Left cardiac atrium (tissue), 4 donors: ENCODE results near the gene MEAF6. TPM values are rescaled to one million over a fixed set of nuclear protein-coding genes. Genes with fewer than 3 reads are reported as not detected.
"Not testable (repeated sequence)": the region's sequence is repeated elsewhere in the genome, so short reads cannot be mapped to it uniquely, and the experiment has no call there.

Experiments used
- ATAC-seq, 2 donors: fragments of 200-7000 bp; cut with Tn5 transposase; one replicate each; pipeline ENCODE4 v1.9.1; 2020; ENCODE audit warnings: mild to moderate bottlenecking in 2 of 2, moderate library complexity in 2 of 2
- DNase-seq: peaks from one replicate; pipeline ENCODE4 v3.0.0-alpha.2; 2020
- intact Hi-C, 2 donors: fragments of 100-400 bp; cut with DNase I; formaldehyde crosslinking; loops; one replicate each; pipeline versions ENCODE4 v1.14.1 to v1.15.1; 2022 to 2023
- long read RNA-seq: library from polyadenylated mRNA; unstranded; transcript quantifications from one replicate; pipeline ENCODE4 v2.0.0, GENCODE V29; 2021
- total RNA-seq, 2 donors: library from RNA; stranded (reverse); fragmentation: NEBNext Ultra II Directional; extraction: Animal tissue kit (Norgen Biotek cat#: 25700); gene quantifications; one replicate each; pipeline ENCODE4 v1.2.1, GENCODE V29; 2021
- donor health status: DM: no; HTN: yes; CAD: no.
- donor health status: DM: no; HTN: yes; CAD: no; lungs with severe emphysema.
- donor health status: DM: yes; HTN: yes; CAD: no.
- donor health status: Dilated cardiomyopathy.

Gene MEAF6
- 10 to 100 TPM; 34.6 to 36.4 TPM for total RNA-seq
- long read RNA-seq, transcript MEAF6-204 (8 exons, 2,147 nt), result minor isoform, 12 of 59 reads
- long read RNA-seq, transcript MEAF6-201 (7 exons, 1,525 nt), result major isoform, 22 of 59 reads
- long read RNA-seq, transcript MEAF6-206 (8 exons, 1,408 nt), result minor isoform, 19 of 59 reads
- long read RNA-seq, partial matches to known transcripts, result 0 of 59 reads
- long read RNA-seq, other reads (novel, unspliced or antisense), result 2 of 59 reads

DNA sequence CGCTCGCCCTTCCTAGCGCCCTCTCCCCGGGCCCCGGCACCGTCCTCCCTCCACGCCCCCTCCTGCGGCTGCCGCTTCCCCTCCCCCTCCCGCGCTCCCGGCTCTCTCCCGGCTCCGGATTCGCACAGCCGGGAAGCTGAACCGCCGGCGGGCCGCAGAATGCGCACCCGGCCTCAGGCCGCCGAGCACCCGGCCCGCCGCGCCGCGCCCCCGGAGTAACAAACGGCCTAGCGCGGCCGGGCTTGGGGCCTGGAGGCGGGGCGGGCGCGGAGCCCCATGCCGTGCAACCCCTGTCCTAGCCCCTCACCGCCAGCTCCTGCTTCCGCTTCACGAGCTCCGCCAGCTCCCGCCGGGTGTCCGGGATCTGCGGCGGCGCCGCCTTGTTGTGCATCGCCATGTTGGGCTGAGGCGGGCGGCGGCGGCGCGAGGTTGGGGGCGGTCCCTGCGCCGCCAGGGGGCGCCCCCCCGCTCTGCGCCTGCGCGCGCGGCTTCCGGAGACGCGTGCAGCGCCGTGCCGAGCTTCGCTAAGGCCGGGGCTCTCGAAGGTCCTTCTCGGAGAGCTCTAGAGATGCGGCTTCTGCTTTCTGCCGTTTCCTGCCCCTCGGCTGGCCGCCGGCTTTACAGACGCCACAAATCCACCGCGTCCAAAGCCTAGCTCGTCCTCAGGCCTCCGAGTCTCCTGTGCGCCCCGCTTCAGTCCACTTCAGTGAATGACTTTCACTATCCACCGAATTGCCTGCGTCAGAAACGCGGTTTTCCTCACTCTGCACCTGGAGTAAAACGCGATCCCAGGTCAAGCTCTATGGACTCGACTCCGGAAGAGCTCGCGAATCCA, at the start of gene MEAF6:
Gene MEAF6, minus strand, starts transcription at position 417 of the 835 bp plus-strand sequence. Its CDS starts 20 bp downstream, at position 397.
- intact Hi-C loops, result no loop called here
- ATAC-seq (peak; percentile 99), DNase-seq (peak; percentile 89)

DNA sequence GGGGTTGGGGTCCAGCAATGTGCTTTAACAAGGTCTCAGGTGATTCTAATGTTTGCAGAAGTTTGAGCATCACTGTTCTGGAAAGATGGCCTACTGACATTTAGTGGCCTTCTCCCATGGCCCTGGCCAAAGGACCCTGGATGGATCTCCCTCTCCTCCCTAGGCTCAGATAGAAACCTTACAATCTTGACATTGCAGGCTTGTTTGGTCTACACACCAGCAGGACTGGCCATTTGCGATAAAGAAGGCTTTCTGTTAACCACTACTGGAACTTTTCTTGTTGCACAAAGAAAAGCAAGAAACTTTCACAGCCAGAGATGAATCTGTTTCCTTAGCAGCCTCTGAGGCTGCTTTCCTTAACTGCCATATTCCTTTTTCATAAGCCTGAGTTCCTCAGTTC, 48.4 kb upstream of the MEAF6 start:
- ATAC-seq, result no peak
- intact Hi-C loops, result no loop called here
- no peak for DNase-seq

DNA sequence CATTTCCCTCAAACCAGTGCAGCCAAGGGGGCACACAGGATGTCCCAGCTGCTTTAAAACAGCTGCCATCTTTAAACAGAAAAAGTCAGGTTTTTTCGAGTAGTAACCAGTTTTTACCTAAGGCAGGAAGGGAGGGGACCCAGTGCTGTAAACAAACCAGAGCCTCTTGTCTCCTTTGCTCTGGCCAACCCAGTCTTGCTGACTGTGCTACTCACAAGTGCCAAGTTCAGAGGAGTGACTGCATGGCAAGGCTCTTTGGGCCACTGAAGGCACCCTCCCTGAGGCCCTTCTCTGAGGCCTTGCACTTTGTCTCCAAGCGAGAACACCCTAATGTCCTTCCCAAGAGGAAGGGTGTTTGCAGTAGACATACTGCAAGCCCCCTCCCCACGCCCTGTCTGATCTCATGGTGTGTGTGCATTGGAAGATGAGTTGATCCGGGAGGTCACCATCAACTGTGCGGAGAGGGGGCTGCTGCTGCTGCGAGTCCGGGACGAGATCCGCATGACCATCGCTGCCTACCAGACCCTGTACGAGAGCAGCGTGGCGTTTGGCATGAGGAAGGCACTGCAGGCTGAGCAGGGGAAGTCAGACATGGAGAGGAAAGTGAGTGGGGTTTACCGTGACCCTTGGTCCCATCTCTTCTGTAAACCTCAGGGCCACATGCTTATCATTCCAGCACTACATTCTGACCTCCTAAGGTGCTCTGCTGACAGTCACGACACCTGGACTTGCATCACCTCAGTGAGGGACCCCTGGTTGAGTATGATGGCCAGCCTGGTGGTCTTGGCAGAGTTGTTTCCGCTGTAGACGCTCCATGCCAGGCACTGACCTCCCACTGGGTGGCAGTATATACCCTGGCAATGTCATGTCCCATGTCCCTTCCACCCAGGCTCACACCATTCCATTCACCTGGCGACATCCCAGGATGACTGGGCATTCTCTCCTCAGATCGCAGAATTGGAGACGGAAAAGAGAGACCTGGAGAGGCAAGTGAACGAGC, 46.9 kb upstream of the MEAF6 start:
- ATAC-seq, result peak in 1 of 2 donors; percentile 28
- intact Hi-C loops, result no loop called here
- no peak for DNase-seq

DNA sequence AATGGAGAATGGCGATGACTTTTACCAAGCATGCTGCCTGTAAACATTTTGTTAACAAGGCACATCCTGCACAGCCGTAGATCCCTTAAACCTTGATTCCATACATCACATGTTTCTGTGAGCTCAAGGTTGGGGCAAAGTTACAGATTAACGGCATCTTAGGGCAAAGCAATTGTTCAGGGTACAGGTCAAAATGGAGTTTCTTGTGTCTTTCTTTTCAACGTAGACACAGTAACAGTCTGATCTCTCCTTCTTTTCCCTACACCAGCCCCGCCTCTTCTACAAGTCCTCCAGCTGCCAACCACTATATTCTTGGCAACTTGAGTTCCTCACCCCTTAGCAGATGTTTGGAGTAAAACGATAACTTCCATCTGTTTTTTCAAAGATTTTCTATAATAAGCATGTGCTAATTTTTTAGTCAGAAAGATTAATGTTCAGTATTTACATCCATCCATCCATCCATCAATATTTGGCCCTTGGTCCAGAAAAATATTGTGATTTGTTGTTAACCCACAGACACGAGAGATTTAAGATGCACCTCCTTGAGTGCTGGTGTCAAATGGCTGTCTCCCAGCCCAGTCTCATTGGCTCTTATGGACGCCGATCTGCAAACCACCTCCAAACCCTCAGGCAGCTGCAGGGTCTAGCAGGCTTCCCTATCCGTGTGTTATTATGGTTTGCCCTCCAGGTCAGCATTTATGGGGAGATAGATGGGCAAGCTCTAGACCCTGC, 46.0 kb upstream of the MEAF6 start:
- DNase-seq (no peak), ATAC-seq (no peak)
- intact Hi-C loops, result no loop called here

DNA sequence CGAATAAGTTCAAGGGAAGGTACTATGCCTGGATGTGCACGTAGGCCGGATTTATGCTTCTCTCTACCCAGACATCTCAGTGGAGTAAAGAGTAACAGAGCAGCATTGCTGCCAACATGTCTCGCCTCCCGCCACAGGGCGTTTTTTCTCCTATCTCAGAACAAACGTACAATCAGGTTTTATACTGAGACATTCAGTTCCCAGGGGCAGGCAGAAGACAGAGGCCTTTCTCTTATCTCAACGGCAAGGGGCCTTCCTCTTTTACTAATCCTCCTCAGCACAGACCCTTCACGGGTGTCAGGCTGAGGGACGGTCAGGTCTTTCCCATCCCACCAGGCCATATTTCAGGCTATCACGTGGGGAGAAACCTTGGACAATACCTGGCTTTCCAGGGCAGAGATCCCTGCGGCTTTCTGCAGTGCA, 45.4 kb upstream of the MEAF6 start:
- intact Hi-C loops, DNase-seq, ATAC-seq: not testable (repeated sequence)

DNA sequence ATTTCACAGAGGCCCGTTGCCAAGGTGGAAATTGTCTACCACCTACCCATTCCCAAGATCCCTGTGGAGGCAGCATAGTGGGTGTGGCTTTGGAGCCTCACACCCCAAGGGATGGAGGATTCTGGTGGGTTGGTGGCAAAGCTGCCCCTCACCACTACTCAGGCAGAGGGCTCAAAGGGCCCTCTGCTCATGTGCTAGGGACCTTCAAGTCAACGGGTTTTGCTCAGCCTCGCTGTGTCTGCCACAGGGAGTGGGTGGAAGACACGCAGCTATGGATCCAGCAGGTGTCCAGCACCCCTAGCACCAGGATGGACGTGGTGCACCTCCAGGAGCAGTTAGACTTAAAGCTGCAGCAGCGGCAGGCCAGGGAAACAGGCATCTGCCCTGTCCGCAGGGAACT, 44.5 kb upstream of the MEAF6 start:
- ATAC-seq (no peak), DNase-seq (no peak)
- intact Hi-C loops, result no loop called here

DNA sequence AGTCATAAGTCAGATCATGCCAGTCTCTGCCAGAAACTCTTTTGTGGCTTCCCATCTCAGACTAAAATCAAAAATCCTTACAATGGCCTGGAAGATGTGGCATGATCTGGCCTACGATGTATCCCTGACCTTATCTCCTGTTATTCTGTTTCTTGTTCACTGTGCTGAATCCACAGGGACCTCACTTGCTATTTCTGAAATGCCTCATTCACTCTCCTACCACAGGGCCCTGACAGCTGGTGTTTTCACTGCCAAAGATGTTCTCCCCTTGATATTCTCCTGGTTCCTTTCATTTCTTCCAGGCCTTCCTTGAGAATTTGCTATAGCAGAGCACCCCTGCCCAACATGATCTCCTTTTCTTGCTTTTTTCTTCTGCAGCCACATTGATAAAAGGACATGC, 43.8 kb upstream of the MEAF6 start:
- intact Hi-C loops, result no loop called here
- DNase-seq (no peak), ATAC-seq (no peak)

DNA sequence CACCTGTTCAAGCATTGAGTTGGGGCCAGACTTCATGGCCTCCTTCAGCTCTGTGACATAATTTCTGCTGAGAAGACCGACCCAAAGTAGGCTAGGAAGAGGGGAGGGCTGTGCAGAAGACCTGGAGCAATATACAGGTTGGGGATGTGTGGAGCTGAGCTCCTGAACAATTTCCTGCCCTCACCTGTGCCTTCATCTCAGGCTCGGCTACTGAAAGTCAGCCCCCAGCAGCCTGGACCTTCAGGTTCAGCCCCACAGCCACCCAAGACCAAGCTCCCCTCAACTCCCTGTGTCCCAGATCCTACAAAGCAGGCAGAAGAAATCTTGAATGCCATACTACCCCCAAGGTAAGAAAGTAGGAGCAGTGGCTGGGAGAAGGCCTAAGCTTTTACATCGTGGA, 42.8 kb upstream of the MEAF6 start:
- no peak for ATAC-seq
- intact Hi-C loops, result no loop called here
- no peak for DNase-seq

DNA sequence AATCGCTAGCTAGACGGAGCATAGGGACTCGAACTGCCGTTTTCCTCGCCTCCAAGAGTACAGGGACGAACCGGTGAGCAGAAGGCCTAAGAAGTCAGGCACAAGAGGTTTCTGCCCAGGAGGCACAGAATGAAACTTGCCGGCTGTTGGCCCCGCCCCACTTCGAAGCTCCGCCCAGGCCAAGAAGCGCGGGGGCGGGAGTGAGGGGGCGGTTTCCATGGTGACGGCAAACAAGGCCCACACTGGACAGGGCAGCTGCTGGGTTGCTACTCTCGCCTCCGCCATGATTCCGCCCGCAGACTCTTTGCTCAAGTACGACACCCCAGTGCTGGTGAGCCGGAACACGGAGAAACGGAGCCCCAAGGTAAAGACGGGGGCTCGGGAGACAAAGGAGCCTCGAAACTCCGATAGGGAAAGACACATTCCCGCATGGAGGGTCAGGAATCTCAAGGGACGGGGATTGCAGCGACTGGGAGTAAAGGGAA, 42.2 kb upstream of the MEAF6 start, which contains the start of gene DNALI1:
Gene DNALI1, plus strand, starts transcription at position 229 of the 485 bp plus-strand sequence. Its CDS starts 55 bp downstream, at position 284.
- intact Hi-C loops, result no loop called here
- DNase-seq, result peak; percentile 88
- peak; percentile 91 to 95 for ATAC-seq

DNA sequence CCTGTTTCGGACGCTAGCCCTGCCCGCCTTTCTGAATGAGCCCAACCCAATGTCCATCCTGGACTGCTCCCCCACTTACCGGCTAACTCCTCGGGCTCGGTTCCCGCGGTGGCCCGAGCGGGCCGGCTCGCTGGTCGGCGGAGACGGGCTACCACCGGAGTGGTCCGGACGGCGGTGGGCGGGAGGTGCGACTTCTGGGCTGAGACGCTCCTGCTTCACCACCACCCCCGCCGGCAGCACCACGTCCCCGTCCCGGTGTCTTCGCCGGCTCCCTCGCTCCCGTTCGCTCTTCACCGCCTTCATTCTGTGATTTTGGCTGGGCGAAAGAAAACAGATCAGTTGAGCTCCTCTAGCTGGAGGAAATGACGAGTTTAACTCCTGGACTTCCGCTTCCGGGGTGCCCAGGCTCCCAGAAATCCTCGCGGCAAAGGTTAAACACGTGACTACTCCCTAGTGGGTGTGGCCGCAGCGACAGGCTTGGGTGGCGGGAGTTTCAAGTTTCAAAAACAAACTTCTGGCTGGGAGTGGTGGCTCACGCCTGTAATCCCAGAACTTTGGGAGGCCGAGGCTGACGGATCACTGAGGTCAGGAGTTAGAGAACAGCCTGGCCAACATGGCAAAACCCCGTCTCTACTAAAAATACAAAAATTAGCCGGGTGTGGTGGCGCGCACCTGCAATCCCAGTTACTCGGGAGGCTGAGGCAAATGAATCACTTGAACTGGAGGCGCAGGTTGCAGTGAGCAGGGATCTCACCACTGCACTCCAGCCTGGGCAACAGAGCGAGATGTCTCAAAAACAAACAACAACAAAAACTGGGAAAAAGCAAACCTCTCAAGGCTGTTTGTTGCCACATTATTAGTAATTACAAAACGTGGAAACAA, 39.6 kb upstream of the MEAF6 start, which contains the start of gene SNIP1:
Gene SNIP1, minus strand, starts transcription at position 367 of the 882 bp plus-strand sequence. Its CDS starts 64 bp downstream, at position 303.
- intact Hi-C loops, result no loop called here
- ATAC-seq (peak; percentile 93 to 96), DNase-seq (peak; percentile 92)

DNA sequence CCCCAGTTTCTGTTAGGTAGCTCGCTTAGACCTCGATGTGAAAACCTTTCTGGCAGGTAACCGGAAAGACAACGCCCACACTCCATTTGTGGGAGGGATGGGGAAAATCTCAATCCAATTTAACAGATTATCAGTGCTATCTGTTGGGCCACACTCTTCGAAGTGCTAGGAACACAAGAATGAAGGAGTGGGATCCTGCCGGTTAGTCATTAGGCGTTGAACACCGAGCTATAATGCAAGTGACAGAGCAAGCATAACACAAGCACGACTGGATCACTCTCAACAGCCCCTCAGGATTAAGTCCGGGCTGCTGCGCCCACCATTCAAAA, 39.0 kb upstream of the MEAF6 start:
- ATAC-seq, result no peak
- intact Hi-C loops, result no loop called here
- DNase-seq, result no peak

DNA sequence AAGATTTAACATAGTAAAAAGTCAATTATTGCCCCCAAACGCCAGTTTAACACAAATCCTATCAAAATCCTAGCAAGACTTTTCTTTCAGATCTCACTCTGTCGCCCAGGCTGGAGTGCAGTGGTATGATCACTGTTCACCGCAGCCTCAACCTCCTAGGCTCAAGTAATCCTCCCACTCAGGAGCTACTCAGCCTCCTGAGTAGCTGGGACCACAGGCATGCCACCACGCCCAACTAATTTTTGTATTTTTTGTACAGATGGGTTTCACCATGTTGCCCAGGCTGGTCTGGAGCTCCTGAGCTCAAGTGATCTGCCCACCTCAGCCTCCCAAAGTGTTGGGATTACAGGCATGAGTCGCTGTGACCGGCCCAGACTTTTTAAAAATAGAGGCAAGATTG, 34.8 kb upstream of the MEAF6 start:
- DNase-seq (no peak), ATAC-seq (no peak)
- intact Hi-C loops, result no loop called here

DNA sequence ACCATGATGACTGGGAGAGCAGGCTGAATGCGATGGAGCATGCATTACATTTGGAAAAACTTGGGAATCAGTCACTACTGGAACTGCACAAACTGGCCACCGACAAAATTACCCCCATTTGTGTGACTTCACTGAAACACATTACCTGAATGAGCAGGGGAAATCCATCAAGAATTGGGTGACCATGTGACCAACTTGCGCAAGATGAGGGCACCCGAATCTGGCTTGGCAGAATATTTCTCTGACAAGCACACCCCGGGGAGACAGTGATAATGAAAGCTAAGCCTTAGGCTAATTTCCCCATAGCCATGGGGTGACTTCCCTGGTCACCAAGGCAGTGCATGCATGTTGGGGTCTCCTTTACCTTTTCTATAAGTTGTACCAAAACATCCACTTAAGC, 30.5 kb upstream of the MEAF6 start:
- intact Hi-C loops, result no loop called here

DNA sequence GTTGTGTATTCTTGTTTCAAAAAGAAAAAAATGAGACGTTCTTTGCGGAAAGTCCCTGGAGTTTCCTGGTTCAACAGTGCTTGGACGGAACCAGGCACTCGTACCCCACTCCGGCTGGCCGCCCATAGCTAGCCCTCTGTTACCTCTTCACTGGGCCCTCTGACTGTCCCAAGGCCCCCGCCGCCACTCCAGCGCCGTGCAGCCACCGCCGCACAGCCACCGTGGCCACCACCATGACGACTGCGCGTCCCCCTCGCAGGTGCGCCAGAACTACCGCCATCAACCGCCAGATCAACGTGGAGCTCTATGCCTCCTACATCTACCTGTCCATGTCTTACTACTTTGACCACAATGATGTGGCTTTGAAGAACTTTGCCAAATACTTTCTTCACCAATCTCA, 30.0 kb upstream of the MEAF6 start:
- DNase-seq (no peak), ATAC-seq (no peak)
- intact Hi-C loops, result no loop called here

More for the DNA sequence above, 30.5 kb upstream of the MEAF6 start:
- ATAC-seq, result no peak
- no peak for DNase-seq

DNA sequence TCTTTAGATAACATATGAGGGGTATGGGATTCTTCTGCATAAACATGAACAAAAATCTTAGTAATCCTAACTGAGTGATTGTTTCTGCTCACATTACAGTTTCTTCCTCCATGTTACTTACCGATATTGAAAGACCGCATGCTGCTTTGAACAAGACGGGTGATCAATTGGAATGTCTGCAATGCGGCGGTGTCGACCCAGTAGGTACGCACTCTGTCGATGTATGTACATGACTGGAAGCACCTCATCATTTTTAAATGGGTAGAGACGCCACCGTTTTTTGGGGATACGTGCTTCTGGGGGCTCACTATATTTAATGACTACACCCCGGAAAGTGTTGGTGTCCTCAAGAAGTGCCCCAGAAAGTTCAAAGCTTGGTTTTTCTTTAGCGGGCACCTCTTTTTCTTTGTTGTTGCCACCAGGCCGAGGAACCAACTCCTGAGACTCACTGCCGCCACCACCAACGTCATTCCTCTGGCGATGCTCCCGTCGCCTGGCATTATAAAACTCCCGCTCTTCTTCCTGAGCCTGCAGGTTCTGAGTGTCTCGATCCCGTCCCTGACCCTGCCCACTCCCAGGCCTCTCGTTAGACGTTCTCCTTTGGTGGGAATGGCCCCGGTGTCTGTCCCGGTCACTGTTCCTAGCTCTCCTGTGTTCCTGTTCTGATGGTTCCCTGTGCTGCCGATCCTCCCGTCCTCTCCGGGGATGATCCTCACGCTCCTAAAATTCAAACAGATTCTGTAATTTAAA, 25.6 kb upstream of the MEAF6 start:
- ATAC-seq (no peak), DNase-seq (no peak)
- intact Hi-C loops, result no loop called here

DNA sequence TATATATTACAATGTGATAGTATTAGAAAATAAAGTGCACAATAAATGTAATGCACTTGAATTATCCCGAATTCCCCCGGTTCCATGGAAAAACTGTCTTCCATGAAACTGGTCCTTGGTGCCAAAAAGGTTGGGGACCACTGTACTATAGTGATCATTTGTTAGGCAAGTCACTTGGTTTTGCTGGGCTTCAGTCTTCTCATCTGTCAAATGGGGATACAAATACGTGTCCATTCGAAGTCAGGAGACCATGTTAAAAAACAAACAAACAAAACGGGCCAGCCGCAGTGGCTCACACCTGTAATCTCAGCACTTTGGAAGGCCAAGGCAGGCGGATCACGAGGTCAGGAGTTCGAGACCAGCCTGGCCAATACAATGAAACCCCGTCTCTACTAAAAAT, 24.6 kb upstream of the MEAF6 start:
- DNase-seq, result not testable (repeated sequence)

DNA sequence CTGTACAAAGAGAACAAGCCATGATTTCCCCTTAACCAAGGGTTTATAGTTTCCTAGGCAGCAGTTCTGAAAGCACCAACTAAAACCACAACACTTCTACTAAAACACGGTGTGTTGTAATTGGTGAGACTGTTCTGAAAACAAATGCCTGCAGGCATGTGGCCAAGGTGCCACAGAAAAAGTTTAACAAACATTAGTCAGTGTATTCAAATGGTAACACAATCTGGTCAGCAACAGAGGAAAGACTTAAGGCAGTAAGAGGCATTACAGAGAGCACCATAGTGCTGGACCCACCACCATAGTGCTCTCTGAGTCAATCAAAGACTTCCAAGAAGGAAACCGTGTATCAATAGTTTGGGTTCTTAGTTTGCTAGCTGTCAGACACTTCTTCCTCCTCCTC, 22.8 kb upstream of the MEAF6 start:
- no peak for ATAC-seq
- no peak for DNase-seq
- intact Hi-C loops, result no loop called here

More for the DNA sequence above, 24.6 kb upstream of the MEAF6 start:
- ATAC-seq, intact Hi-C loops: not testable (repeated sequence)
